Adrenal gland (tissue), 12 donors: ENCODE measurements around the gene COPB1. TPM values are rescaled to one million over a fixed set of nuclear protein-coding genes. Genes with fewer than 3 reads are reported as not detected.

Experiments
- DNase-seq, 7 donors: peaks; one replicate each; pipeline ENCODE4 v3.0.0-alpha.2; 2019 to 2020
- H3K27ac ChIP-seq, 5 donors: fragments of 200-600 bp; sonication (generic) in 4 of 5; 1 replicate in 3 of 5; 2 replicates in 2 of 5; pipeline versions ENCODE4 v1.5.1 to v1.8.0; 2016 to 2020; ENCODE audit warnings: mild to moderate bottlenecking in 1 of 5
- H3K27me3 ChIP-seq: fragments of 200-600 bp; 2 replicates; pipeline ENCODE4 v1.8.0; 2021
- H3K36me3 ChIP-seq, 2 donors: fragments of 200-600 bp; replicated peaks in 1 of 2; 1 replicate in 1 of 2; 2 replicates in 1 of 2; pipeline versions ENCODE4 v1.5.1 to v1.8.0; 2018 to 2022
- H3K4me1 ChIP-seq, 2 donors: fragments of 200-600 bp; replicated peaks in 1 of 2; 1 replicate in 1 of 2; 2 replicates in 1 of 2; pipeline versions ENCODE4 v1.5.1 to v1.8.0; 2018 to 2021
- H3K4me3 ChIP-seq, 4 donors: fragments of 200-600 bp; sonication (generic) in 3 of 4; one replicate each; pipeline ENCODE4 v1.5.1; 2016 to 2018
- H3K9me3 ChIP-seq, 3 donors: fragments of 200-600 bp; sonication (generic) in 1 of 3; replicated peaks in 1 of 3; 1 replicate in 2 of 3; 2 replicates in 1 of 3; pipeline versions ENCODE4 v1.5.1 to v1.8.0; 2016 to 2021
- CTCF ChIP-seq, 6 experiments: fragments of 450-650 bp in 4 of 6; fragments of 200-600 bp in 2 of 6; sonication (generic) in 1 of 6; IDR thresholded peaks; 1 replicate in 5 of 6; 2 replicates in 1 of 6; pipeline versions ENCODE4 v1.5.1 to v1.8.0; 2016 to 2021; ENCODE audit warnings: antibody characterized with exemption in 6 of 6, mild to moderate bottlenecking in 2 of 6, moderate library complexity in 1 of 6
- POLR2A ChIP-seq, 2 donors: fragments of 450-650 bp; IDR thresholded peaks; one replicate each; pipeline ENCODE4 v1.6.1; 2017; ENCODE audit warnings: antibody characterized with exemption in 2 of 2, mild to moderate bottlenecking in 2 of 2, moderate library complexity in 1 of 2
- WGBS, 4 donors: extraction: QIAGEN DNeasy Blood & Tissue Kit in 2 of 4; methylation state at CpG; one replicate each; pipeline versions ENCODE4 v1.1.5 to v1.1.7; 2013 to 2017; 5-methylcytosine and 5-hydroxymethylcytosine counted together
- intact Hi-C, 2 donors: fragments of 100-400 bp; cut with DNase I; formaldehyde crosslinking; loops; one replicate each; pipeline versions ENCODE4 v1.14.1 to v1.15.0; 2022 to 2023
- polyA plus RNA-seq, 3 donors: library from polyadenylated mRNA; stranded (reverse); fragments of 200-250 nt in 2 of 3; fragments of 350-450 nt in 1 of 3; fragmentation: Illumina TruSeq in 1 of 3; extraction: RNeasy Lipid Tissue Mini Kit (QIAGEN cat#74804) in 1 of 3; gene quantifications; one replicate each; pipeline ENCODE4 v1.2.3, GENCODE V29; 2013 to 2014
- total RNA-seq, 9 donors: library from RNA; depleted of rRNA in 4 of 9; stranded (reverse); fragments of >200 nt in 4 of 9; fragments of 120-200 nt in 1 of 9; fragmentation: NEBNext Ultra II Directional in 1 of 9; extraction: Animal tissue kit (Norgen Biotek cat#: 25700) in 1 of 9; gene quantifications; one replicate each; pipeline versions ENCODE4 v1.1.0 to v1.2.4, GENCODE V29; 2013 to 2023
- donor health status: healthy with polysubstance abuse.
- donor health status: Bipolar disorder and iron deficiency.
- donor health status: DM: yes; HTN: yes; CAD: no.
- donor health status: DM: no; HTN: no; CAD: no.
- donor health status: DM: no; HTN: no; CAD: no.
- donor health status: DM: yes; HTN: yes; CAD: no.

The COPB1 gene
- total and polyA plus RNA-seq, 12 donors, result 45.2 to 175 (median 87.4) TPM

- intact Hi-C loops, result no loop called here
- TF ChIP-seq POLR2A (IDR thresholded peaks at IDR 0.05), result no peak
- no peak for DNase-seq
- no peaks in the 10 kb centered on the region for H3K9me3 ChIP-seq
- peaks cover 6 to 9% of the 10 kb centered on the region in 2 donors for H3K4me1 ChIP-seq
- no peak overlapping the region for H3K27ac ChIP-seq
- peaks cover 0 to 89% of the 10 kb centered on the region in 2 donors for H3K36me3 ChIP-seq
- no peak overlapping the region for H3K4me3 ChIP-seq
- H3K27me3 ChIP-seq, result no peaks in the 10 kb centered on the region
- 93 to 98% (median 96%) methylated on average over 4 of the region's 4 CpGs for WGBS, 4 donors
Observed at GRCh38 chr11:14513800-14514199, 14.2 kb upstream of the COPB1 start.

GRCh38 chr11:14506532-14506931 is 6.9 kb upstream of the COPB1 start:
- intact Hi-C loops, result no loop called here
- TF ChIP-seq CTCF (IDR thresholded peaks at IDR 0.05), result no peak
- TF ChIP-seq POLR2A (IDR thresholded peaks at IDR 0.05), result no peak
- Histone ChIP-seq H3K36me3 (peaks cover 0 to 81% of the 10 kb centered on the region in 2 donors), H3K9me3 (no peaks in the 10 kb centered on the region), H3K27ac (no peak overlapping the region), H3K27me3 (no peaks in the 10 kb centered on the region), H3K4me3 (no peak overlapping the region), H3K4me1 (no peaks in the 10 kb centered on the region)
- DNase-seq, result peak in 3 of 7 donors; percentile 16 to 49 (median 26)
- 78 to 93% (median 87%) methylated on average over 3 of the region's 3 CpGs for WGBS, 4 donors

DNA sequence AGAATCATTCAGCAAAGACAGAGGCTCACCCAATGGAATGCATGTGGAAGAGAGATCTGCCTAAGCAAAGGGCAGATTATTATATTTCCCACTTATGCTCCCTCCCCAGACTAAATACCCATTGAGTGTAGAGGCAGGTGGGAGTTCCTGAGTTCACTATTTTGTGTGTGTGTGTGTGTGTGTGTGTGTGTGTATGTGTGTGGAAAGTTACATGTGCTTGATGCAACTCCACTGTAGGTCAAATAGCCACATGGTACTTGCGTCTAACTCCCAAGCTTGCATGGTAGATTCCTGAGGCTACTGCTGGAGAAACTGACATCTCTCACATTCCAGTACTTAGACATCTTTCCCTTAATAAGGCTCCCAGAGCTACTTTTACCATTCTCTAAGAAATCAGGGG is 3.4 kb upstream of the COPB1 start:
- no peak for DNase-seq
- H3K4me1 ChIP-seq, result peaks cover 0 to 17% of the 10 kb centered on the region in 2 donors
- H3K4me3 ChIP-seq, result no peak overlapping the region
- intact Hi-C loops, result no loop called here
- no peak overlapping the region for H3K27ac ChIP-seq
- peaks cover 0 to 50% of the 10 kb centered on the region in 2 donors for H3K36me3 ChIP-seq
- no peaks in the 10 kb centered on the region for H3K27me3 ChIP-seq
- H3K9me3 ChIP-seq, result no peaks in the 10 kb centered on the region
- 80 to 100% (median 90%) methylated on average over 1 of the region's 1 CpG for WGBS, 4 donors
- TF ChIP-seq POLR2A (IDR thresholded peaks at IDR 0.05), result no peak
- no peak for TF ChIP-seq CTCF (IDR thresholded peaks at IDR 0.05)

- Histone ChIP-seq H3K27ac (no peak overlapping the region), H3K4me1 (peaks cover 0 to 20% of the 10 kb centered on the region in 2 donors), H3K27me3 (no peaks in the 10 kb centered on the region), H3K4me3 (no peak overlapping the region), H3K36me3 (peaks cover 0 to 43% of the 10 kb centered on the region in 2 donors), H3K9me3 (no peaks in the 10 kb centered on the region)
- WGBS, 4 donors, result 92 to 96% (median 94%) methylated on average over 4 of the region's 4 CpGs
- DNase-seq, result no peak
- intact Hi-C loops, result no loop called here
- TF ChIP-seq CTCF (IDR thresholded peaks at IDR 0.05) (no peak), POLR2A (IDR thresholded peaks at IDR 0.05) (no peak)
Observed at GRCh38 chr11:14502039-14502438, 2.4 kb upstream of the COPB1 start.

DNA sequence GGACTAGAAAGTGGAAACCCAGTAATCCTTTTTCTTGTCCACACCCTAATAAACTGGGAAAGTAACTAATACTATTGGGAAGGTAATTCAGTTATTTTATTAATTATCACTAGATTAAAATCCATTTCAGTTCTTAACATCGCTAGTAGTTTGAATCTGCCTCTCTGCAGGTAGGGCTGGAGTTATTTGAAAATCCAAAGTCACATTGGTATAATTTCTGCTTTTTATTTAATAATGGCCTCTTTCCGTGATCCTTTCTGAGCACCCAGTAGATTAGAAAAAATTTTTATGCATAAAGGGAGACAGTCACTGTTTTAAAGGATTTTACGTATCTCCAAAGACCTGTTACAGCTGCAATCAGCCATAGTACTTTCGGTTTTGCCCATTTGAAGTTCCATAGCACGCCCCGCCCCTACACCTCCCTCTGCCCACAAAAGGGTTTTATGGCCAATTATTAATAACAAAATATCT is 605 bp upstream of the COPB1 start:
- intact Hi-C loops, result no loop called here
- WGBS, 4 donors, result 2 to 5% (median 4%) methylated on average over 6 of the region's 6 CpGs
- DNase-seq, result peak; percentile 39 to 79 (median 57)
- Histone ChIP-seq H3K27ac (peak overlapping the region; percentile 67 to 93 (median 88)), H3K9me3 (no peaks in the 10 kb centered on the region), H3K4me3 (peak overlapping the region in 3 of 4 donors; percentile 16 to 91 (median 89)), H3K36me3 (peaks cover 0 to 33% of the 10 kb centered on the region in 2 donors), H3K4me1 (peaks cover 0 to 26% of the 10 kb centered on the region in 2 donors), H3K27me3 (no peaks in the 10 kb centered on the region)
- TF ChIP-seq POLR2A (IDR thresholded peaks at IDR 0.05) (no peak), CTCF (IDR thresholded peaks at IDR 0.05) (no peak)
